CD4-positive, alpha-beta T cell treated with Interleukin-6 at 100 ng/mL for 8 hours (primary cell): ENCODE results near the gene MEX3B.
"Not testable (repeated sequence)": the region's sequence is repeated elsewhere in the genome, so short reads cannot be mapped to it uniquely, and the experiment has no call there.

ENCODE experiments used
- DNase-seq: peaks from one replicate; pipeline ENCODE4 v3.0.0-alpha.2; 2020; ENCODE audit warnings: mixed read lengths, low spot score

MEX3B gene

GRCh38 chr15:82005239-82005638 lies 40.6 kb downstream of the MEX3B start:
- DNase-seq: no peak

GRCh38 chr15:82003916-82004315 lies 41.9 kb downstream of the MEX3B start:
- DNase-seq: no peak

GRCh38 chr15:81995081-81995480 lies 50.7 kb downstream of the MEX3B start:
- not testable (repeated sequence) for DNase-seq

GRCh38 chr15:81992523-81992922 lies 53.3 kb downstream of the MEX3B start:
- no peak for DNase-seq
